CD4-positive, alpha-beta T cell treated with Interleukin-15 for 4 hours (primary cell): ENCODE measurements around the gene FGF22.
A peak's percentile ranks its signal among the peaks of the same experiment; 100 is the strongest.

Experiments used
- DNase-seq: peaks from one replicate; pipeline ENCODE4 v3.0.0-alpha.2; 2020; ENCODE audit warnings: low spot score

FGF22 gene

DNA sequence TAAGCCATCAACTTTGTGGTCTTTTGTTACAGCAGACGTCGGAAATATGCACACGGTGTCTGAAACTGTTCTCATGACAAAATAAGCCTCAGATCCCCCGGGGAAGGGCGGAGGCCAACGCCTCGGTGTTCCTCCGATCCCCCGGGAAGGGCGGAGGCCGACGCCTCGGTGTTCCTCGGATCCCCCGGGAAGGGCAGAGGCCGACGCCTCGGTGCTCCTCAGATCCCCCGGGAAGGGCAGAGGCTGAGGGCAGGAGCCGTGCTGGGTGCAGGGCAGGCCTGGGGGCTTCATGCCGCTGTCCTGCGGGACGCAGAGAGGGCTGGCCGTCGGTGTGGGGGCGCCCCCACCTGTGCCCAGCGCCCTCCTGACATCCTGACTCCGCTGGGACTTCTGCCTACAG is 4.7 kb downstream of the FGF22 start:
- no peak for DNase-seq

DNA sequence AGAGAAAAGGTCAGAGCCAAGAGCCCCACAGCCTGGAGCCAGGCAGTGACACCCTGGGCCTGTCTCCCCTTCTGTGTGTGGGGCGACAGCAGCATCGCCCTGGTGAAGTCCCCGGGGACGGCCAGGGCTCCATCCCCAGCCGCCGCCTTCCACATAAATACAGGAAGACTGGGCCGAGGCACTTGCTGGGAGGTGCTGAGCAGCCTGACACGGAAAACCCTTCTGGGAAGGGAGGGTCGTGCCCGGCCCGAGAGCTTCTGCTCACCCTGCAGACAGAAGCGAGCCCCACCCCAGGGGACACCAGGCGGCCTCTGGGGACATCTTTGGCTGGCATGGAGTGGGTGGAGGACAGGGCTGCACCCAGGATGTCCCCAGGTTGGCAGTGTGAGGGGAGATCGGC is 5.1 kb downstream of the FGF22 start:
- DNase-seq, result no peak

DNA sequence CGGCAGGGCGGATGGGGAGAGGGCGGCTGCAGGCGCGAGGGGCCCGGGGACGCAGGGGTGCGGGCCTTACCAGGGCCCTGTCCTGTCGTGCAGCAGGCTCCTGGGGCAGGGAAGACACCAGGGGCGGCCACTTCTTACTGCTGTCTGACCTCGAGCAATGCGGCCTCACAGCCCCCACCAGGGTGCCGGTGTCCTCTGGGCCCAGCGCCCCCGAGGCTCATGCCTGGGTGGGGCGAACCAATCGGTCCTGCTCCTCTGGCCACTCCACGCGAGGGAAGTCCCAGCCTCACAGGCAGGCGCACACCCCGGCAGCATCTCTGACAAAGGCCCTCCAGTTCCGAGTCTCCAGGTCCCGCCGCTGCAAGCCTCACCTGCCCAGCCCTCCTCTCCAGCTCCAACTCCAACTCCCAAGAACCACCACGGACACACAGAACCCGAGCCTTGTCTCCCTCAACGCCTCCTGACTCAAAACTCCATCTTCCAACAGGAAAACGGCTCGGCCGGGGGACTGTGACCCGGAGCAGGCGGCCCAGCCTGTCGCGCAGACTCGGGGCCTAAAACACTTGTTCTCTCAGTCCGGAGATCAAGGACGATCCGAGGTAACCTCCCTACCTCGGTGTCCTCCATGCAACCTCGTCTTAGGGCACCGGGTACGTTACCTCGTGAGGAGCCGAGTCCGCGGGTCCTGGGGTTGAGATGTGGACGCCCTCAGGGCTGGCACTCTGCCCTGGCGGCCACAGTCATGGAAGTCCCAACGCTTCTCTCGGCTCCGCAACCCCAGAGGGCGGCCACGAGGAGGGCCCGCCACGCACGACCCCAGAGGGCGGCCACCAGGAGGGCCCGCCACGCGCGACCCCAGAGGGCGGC is 6.5 kb downstream of the FGF22 start:
- DNase-seq, result no peak

GRCh38 chr19:646779-647565 is 7.3 kb downstream of the FGF22 start:
- DNase-seq, result no peak

GRCh38 chr19:647566-648284 is 8.0 kb downstream of the FGF22 start:
- DNase-seq, result no peak

- no peak for DNase-seq
Observed at GRCh38 chr19:648305-648704, 8.6 kb downstream of the FGF22 start.

GRCh38 chr19:648904-649801 is 9.5 kb downstream of the FGF22 start:
- DNase-seq, result no peak

DNA sequence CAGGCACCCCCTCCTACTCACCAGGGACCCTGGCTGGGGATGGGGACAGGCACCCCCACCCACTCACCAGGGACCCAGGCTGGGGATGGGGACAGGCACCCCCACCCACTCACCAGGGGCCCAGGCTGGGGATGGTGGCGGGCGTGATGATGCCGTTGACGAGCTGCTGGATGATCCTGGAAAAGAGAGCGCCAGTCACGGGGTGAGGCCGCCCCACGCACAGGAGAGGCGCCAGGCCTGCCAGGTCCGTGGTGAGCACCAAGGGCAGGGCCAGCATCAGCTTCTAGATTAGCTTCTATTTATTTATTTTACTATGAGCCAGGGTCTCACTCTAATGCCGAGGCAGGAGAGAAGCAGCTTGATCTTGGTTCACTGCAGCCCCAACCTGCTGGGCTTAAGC is 10.4 kb downstream of the FGF22 start:
- no peak for DNase-seq

- DNase-seq, result no peak
Observed at GRCh38 chr19:651114-651818, 11.6 kb downstream of the FGF22 start.

- no peak for DNase-seq
Observed at GRCh38 chr19:651991-652390, 12.3 kb downstream of the FGF22 start.

- no peak for DNase-seq
Observed at GRCh38 chr19:652467-653389, 13.0 kb downstream of the FGF22 start.

- no peak for DNase-seq
Observed at GRCh38 chr19:653425-653824, 13.7 kb downstream of the FGF22 start.

DNA sequence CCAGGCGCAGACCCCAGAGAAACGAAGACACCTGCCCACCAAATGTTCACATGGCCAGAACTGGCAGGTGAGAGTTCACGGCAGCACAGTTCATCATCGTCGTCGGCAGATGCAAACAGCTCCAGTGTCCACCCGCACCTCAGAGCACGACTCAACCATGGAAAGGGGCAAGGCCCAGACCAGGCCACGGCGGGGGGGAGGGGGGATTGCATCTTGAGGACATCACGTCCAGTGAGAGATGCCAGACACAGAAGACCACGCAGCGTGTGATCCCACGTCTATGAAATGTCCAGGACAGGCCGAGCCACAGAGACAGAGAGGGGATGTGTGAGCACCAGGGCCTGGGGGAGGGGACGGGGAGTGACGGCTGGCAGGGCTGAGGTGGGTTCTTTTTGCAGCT is 16.0 kb downstream of the FGF22 start:
- no peak for DNase-seq

GRCh38 chr19:656751-657559 is 17.3 kb downstream of the FGF22 start:
- DNase-seq, result no peak

GRCh38 chr19:657611-658010 is 17.9 kb downstream of the FGF22 start:
- DNase-seq, result no peak

DNA sequence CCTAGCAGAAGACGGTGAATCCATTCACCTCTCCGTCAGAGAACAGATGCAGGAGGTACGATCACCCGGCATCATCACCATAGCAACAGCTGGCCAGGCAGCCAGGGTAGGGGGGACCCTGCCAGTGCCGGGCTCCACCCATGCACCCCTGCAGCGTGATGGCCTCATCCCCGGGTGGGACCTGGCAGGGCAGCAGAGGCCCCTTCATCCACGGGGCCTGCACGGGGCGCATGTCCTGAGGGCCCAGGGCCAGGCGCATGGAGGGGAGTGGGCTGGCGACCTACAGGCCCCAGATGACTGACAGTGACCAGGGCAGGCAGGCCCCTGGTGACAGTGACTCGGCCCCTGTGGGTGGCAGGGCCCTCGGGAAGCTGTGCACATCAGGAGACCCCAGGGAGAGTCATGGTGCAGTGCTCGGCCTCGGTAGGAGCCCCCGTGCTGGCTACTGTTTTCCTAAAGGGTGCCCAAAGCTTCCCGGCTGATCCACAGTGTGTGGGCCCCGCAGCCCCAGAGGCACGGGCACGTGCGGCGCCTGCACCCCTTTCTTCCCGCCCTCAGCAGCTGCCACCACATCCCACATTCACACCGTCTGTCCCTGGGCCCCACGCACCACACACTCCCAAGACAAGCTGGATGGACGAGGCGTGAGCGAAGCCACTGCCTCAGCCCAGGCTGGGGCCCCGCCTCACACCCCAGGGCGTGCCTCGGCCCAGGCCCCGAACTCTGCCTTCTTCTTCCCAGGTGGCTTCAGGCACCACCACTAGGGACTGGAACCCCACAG is 18.6 kb downstream of the FGF22 start:
- DNase-seq, result no peak

DNA sequence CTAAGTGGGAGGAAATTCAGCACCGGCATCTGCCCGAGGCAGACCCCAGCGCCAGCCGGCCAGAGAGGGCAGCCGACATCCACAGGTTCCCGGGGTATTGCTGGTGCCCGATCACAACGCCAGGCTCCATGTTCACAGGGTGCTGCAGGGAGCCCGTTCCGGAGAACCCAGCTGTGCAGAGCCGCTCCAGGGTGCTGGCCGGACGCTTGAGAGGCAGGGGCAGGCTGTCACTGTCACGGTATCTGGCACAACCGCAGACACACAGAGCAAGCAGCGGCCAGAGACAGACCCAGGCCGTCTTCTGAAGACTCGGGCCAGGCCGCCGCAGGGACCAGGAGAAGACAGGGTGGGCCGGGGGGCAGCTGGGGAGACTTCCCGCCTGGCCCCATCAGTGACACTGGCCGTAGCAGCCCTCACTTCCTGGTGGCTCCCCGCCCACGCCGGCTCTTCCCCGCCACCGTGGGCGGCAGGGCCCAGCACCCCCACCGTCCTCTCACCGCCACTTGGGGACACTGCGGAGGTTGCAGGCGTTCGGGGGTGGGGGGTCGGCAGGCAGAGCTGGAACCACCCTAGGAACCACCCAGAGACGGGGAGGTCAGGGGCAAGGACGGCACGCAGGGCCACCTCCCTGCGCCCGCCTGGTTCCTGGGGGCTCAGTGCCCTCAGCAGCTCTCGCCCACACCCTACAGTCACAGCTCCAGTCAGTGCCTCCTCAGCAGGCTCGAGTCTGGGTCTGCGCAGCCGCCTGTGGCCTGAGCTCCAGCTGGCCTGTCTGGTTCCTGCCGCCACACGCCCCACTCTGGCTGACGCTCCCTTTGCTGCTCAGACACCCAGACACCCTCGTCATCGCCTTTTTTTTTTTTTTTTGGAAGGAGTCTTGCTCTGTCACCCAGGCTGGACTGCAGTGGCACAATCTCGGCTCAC is 19.5 kb downstream of the FGF22 start:
- DNase-seq, result peak; percentile 67
